ENCODE data around the gene AGAP5.
"Not testable (repeated sequence)": the region's sequence is repeated elsewhere in the genome, so short reads cannot be mapped to it uniquely, and the experiment has no call there.

DNA sequence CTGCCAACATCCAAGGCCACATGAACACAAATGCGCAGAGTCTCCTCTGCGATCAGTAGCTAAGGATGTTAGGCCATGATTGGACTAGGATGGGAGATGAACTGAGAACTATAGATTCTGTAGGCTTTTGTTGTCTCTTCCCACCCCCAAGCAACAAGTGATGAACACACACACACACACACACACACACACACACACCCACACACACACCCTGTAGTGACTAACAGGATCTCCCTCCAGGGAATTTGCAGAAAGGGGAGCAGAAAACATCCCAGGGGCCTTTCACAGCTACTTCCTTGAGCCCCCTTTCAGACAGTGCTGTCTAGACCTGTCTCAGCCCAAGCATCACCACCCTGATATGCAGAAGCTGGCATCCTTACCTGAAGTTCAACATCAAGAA lies 8.6 kb upstream of the AGAP5 start:
- TF ChIP-seq POLR2A (IDR thresholded peaks at IDR 0.05) = not testable (repeated sequence)
- TF ChIP-seq, protein P1, sequence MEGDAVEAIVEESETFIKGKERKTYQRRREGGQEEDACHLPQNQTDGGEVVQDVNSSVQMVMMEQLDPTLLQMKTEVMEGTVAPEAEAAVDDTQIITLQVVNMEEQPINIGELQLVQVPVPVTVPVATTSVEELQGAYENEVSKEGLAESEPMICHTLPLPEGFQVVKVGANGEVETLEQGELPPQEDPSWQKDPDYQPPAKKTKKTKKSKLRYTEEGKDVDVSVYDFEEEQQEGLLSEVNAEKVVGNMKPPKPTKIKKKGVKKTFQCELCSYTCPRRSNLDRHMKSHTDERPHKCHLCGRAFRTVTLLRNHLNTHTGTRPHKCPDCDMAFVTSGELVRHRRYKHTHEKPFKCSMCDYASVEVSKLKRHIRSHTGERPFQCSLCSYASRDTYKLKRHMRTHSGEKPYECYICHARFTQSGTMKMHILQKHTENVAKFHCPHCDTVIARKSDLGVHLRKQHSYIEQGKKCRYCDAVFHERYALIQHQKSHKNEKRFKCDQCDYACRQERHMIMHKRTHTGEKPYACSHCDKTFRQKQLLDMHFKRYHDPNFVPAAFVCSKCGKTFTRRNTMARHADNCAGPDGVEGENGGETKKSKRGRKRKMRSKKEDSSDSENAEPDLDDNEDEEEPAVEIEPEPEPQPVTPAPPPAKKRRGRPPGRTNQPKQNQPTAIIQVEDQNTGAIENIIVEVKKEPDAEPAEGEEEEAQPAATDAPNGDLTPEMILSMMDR (IDR thresholded peaks at IDR 0.05) = not testable (repeated sequence)
